Body of pancreas (tissue), 4 donors: ENCODE measurements around the gene OPA3. TPM values are rescaled to one million over a fixed set of nuclear protein-coding genes. Genes with fewer than 3 reads are reported as not detected.

Experiments
- ATAC-seq: fragments of 150-250 bp; one replicate; pipeline ENCODE4 v1.9.1; 2016
- DNase-seq, 4 donors: peaks; one replicate each; pipeline ENCODE4 v3.0.0-alpha.2; 2019
- H3K27ac ChIP-seq, 4 donors: fragments of 200-600 bp; sonication (generic); 1 replicate in 3 of 4; 2 replicates in 1 of 4; pipeline versions ENCODE4 v1.5.1 to v1.6.1; 2016 to 2019; ENCODE audit warnings: mild to moderate bottlenecking in 1 of 4, mixed read lengths in 1 of 4, moderate library complexity in 1 of 4
- H3K27me3 ChIP-seq, 2 donors: fragments of 200-600 bp; sonication (generic); one replicate each; pipeline ENCODE4 v1.6.0; 2016; ENCODE audit warnings: mild to moderate bottlenecking in 1 of 2
- H3K36me3 ChIP-seq, 2 donors: fragments of 200-600 bp; sonication (generic); replicated peaks in 1 of 2; 2 replicates each; pipeline ENCODE4 v1.5.1; 2016; ENCODE audit warnings: low read depth in 2 of 2; ENCODE audit not compliant: insufficient read depth in 1 of 2
- H3K4me1 ChIP-seq: fragments of 200-600 bp; sonication (generic); one replicate; pipeline ENCODE4 v1.6.0; 2016
- H3K4me3 ChIP-seq, 2 donors: fragments of 200-600 bp; sonication (generic); 1 replicate in 1 of 2; 2 replicates in 1 of 2; pipeline ENCODE4 v1.5.1; 2016 to 2019
- H3K9me3 ChIP-seq, 3 donors: fragments of 200-600 bp; sonication (generic); 1 replicate in 2 of 3; 2 replicates in 1 of 3; pipeline ENCODE4 v1.5.1; 2016
- POLR2A ChIP-seq, 3 donors: fragments of 450-650 bp; IDR thresholded peaks; one replicate each; pipeline ENCODE4 v1.6.1; 2016; ENCODE audit warnings: antibody characterized with exemption in 3 of 3, mild to moderate bottlenecking in 2 of 3
- WGBS, 2 donors: methylation state at CpG; one replicate each; pipeline ENCODE4 v1.1.5; 2017; 5-methylcytosine and 5-hydroxymethylcytosine counted together
- intact Hi-C: fragments of 100-400 bp; cut with DNase I; formaldehyde crosslinking; loops from one replicate; pipeline ENCODE4 v1.15.1; 2023
- total RNA-seq, 2 donors: library from RNA; depleted of rRNA; stranded (reverse); fragments of >200 nt; gene quantifications; one replicate each; pipeline ENCODE4 v1.1.0, GENCODE V29; 2016
- TF ChIP-seq, protein P1 (sequence below), 7 experiments: fragments of 450-650 bp in 4 of 7; fragments of 200-600 bp in 3 of 7; sonication (generic) in 3 of 7; IDR thresholded peaks; one replicate each; pipeline ENCODE4 v1.5.1; 2016 to 2019; ENCODE audit warnings: antibody characterized with exemption in 7 of 7

Gene OPA3
- total RNA-seq, 2 donors from 2014 or later: 4.2 to 22.7 TPM

DNA sequence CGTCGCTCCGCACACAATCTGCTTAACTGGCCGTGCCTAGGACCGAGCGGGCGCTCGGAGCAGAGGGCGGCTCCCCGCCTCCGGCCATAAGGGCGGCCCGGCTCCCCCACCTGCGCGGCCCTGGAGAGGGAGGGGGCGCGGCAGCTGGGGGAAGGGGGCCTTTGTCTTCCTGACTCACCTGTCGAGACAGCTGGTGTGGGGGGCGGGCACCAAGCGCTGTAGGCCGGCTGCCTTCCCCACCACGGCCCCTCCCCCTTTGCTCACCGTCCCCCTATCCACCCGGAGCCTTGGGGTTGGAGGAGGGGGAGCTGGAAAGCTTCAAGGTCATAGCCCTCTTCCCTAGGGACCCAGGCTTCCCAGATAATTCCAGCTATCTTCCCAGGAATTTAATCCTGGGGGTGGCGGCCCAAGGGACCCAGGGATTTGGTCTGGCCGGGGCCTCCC, 76.2 kb downstream of the OPA3 start:
- ATAC-seq: no peak
- whole genome bisulfite sequencing, 2 donors: 0 to 2% methylated on average over 1 to 11 of the region's 26 CpGs
- intact Hi-C loops: no loop called here

DNA sequence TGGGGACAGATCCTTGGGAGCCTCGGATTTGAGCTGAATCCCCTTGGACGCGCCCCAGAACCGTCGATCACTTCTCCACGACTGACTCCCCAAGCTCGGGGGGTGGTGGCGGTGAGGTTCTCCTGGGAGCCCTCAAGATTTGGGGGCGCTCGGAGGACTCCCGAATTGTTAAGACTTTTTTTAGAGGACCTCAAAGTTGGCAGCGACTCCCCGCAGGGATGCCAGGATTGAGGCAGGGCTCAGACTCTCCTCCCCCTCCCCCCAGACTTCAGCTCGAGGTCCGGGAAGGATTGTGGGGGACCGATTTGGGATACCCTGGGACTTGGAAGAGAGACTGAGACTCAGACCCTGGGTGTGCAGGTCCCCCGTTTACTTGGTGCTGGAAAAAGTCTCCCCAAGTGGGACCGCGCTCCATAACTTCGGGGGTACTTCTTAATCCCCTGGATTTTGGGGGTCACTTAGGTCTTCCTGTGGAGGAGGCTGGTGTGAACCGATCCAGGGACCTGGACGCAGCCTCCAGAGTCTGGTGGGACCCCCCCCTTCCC, 76.7 kb downstream of the OPA3 start:
- intact Hi-C loops: no loop called here
- WGBS, 2 donors: 0 to 1% methylated on average over 14 to 21 of the region's 22 CpGs
- TF ChIP-seq, protein P1, sequence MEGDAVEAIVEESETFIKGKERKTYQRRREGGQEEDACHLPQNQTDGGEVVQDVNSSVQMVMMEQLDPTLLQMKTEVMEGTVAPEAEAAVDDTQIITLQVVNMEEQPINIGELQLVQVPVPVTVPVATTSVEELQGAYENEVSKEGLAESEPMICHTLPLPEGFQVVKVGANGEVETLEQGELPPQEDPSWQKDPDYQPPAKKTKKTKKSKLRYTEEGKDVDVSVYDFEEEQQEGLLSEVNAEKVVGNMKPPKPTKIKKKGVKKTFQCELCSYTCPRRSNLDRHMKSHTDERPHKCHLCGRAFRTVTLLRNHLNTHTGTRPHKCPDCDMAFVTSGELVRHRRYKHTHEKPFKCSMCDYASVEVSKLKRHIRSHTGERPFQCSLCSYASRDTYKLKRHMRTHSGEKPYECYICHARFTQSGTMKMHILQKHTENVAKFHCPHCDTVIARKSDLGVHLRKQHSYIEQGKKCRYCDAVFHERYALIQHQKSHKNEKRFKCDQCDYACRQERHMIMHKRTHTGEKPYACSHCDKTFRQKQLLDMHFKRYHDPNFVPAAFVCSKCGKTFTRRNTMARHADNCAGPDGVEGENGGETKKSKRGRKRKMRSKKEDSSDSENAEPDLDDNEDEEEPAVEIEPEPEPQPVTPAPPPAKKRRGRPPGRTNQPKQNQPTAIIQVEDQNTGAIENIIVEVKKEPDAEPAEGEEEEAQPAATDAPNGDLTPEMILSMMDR (IDR thresholded peaks at IDR 0.05): no peak
- no peak for TF ChIP-seq POLR2A (IDR thresholded peaks at IDR 0.05)
- no peak for ATAC-seq
- no peaks in the 10 kb centered on the region for H3K27me3 ChIP-seq
- H3K4me3 ChIP-seq: peak overlapping the region; percentile 60 to 97
- peaks cover 23% of the 10 kb centered on the region for H3K4me1 ChIP-seq
- peak overlapping the region; percentile 90 to 99 (median 94) for H3K27ac ChIP-seq
- H3K36me3 ChIP-seq: no peaks in the 10 kb centered on the region
- no peaks in the 10 kb centered on the region for H3K9me3 ChIP-seq
- DNase-seq: peak; percentile 39 to 49 (median 45)

More for the DNA sequence above, 76.2 kb downstream of the OPA3 start:
- Histone ChIP-seq H3K4me1 (peaks cover 25% of the 10 kb centered on the region), H3K36me3 (no peaks in the 10 kb centered on the region), H3K27ac (peak overlapping the region; percentile 90 to 99 (median 94)), H3K27me3 (no peaks in the 10 kb centered on the region), H3K4me3 (peak overlapping the region; percentile 60 to 97), H3K9me3 (no peaks in the 10 kb centered on the region)
- TF ChIP-seq, protein P1 (IDR thresholded peaks at IDR 0.05): no peak
- TF ChIP-seq POLR2A (IDR thresholded peaks at IDR 0.05): no peak
- peak; percentile 52 to 68 (median 66) for DNase-seq

DNA sequence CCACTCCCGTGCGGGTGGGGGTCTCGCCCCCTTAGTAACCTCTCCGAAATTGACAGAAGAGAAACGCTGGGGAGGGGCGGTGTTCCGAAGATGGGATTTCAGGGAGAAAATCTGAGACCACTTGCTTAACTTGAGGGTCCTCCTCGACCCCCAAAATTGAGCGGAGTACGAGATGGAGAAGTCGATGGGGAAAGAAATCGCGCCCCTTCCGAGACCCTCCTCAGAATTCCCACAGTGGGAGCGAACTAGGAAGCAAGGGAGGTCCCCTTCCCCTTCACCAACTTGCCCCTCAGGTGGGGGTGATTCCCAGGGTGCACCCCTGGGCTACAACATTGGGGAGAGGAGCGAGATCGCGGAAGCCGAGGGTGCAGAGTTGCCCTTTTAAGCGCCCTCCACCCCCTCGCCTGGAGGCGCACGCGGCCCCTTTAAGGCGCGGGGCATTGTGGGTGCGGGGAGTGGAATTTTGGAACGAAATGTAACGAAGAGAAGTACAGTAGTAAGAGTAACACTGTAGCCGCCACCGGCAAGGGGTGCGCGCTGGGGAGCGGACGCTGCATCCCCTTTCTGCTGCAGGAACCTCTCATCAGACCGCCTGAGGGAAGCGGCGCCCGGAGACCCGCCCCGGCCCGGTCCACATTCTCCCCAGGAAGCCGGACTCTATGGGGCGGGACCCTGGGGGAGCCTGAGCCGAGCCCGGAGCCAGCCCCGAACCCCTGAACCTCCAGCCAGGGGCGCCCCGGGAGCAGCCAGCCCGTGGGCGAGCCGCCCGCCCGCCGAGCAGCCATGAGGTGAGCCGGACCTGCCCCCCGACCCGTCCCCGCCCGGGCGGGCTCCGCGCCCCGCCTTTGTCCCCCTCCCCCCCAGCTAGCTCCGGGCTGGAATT, 77.4 kb downstream of the OPA3 start, which contains the start of gene VASP:
Gene VASP, plus strand, starts transcription at position 491 of the 883 bp plus-strand sequence. Its CDS starts 293 bp downstream, at position 784.
- H3K27me3 ChIP-seq: no peaks in the 10 kb centered on the region
- H3K9me3 ChIP-seq: no peaks in the 10 kb centered on the region
- peaks cover 23% of the 10 kb centered on the region for H3K4me1 ChIP-seq
- no peaks in the 10 kb centered on the region for H3K36me3 ChIP-seq
- peak; percentile 89 to 93 (median 90) for DNase-seq
- peak; percentile 76 for ATAC-seq
- intact Hi-C loops: no loop called here
- WGBS, 2 donors: 0% methylated on average over 11 to 41 of the region's 65 CpGs
- TF ChIP-seq POLR2A (IDR thresholded peaks at IDR 0.05): peak; percentile 91 to 97 (median 95)
- TF ChIP-seq, protein P1 (IDR thresholded peaks at IDR 0.05): peak in 3 of 7 experiments; percentile 1 to 5 (median 2)
- peak within 1 kb of the TSS; percentile 90 to 99 (median 94) for H3K27ac ChIP-seq
- H3K4me3 ChIP-seq: peak within 1 kb of the TSS; percentile 60 to 97

DNA sequence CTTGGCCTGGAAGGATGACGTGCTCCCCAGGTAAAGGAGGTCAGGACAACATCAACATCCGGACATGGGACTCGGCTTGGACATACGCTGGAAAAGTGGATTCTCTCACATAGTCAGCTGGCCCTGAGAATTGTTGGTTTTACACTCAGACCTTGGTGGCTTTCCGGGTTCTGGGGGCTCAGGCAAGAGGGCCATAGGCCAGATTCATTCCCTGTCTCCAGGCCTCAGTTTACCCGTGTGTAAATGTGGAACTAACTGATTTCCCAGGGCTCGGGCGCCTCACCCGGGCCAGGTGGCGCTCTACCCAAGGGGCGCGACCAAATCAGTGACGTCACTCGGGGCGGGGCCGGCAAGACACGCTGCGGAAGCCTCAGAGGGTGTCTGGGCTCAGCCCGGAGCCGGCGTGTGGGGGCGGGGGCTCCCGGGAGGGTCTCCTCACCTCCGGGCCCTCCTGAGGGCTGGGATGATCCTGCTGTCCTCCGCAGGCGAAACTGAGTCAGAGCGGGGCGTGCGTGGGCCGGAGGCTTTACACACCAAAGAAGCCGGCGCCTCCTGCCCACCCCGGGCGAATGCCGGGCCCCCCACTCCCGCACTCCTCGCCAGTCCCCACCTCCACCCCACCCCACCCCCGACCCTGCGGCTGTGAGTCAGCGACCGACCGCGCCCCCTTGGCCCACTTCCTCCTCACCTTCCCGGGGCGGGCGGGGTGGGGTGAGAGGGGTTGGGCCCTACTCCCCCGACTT, 78.2 kb downstream of the OPA3 start:
- DNase-seq: peak; percentile 96
- WGBS, 2 donors: 0 to 5% methylated on average over 4 to 47 of the region's 47 CpGs
- Histone ChIP-seq H3K27ac (peak overlapping the region; percentile 90 to 99 (median 94)), H3K9me3 (no peaks in the 10 kb centered on the region), H3K4me3 (peak overlapping the region; percentile 60 to 97), H3K27me3 (no peaks in the 10 kb centered on the region), H3K36me3 (no peaks in the 10 kb centered on the region), H3K4me1 (peaks cover 23% of the 10 kb centered on the region)
- TF ChIP-seq, protein P1 (IDR thresholded peaks at IDR 0.05): peak; percentile 25 to 60 (median 48)
- TF ChIP-seq POLR2A (IDR thresholded peaks at IDR 0.05): peak; percentile 84 to 89 (median 85)
- ATAC-seq: peak; percentile 83
- intact Hi-C loops: no loop called here
